ENCODE data around the gene CCL4. TPM values are rescaled to one million over a fixed set of nuclear protein-coding genes. Genes with fewer than 3 reads are reported as not detected.
"Not testable (repeated sequence)": the region's sequence is repeated elsewhere in the genome, so short reads cannot be mapped to it uniquely, and the experiment has no call there.

Gene CCL4
- total RNA-seq, 2 donors from 2014 or later, result 26.1 to 73.9 TPM

- H3K4me1 Mint-ChIP-seq; H3K36me3 Mint-ChIP-seq (ENCODE audit: low read depth); H3K9me3 Mint-ChIP-seq: not testable (repeated sequence)
- peak; percentile 58 for ATAC-seq (replicated peaks)
- Mint-ChIP-seq H3K27me3 (peaks cover 14% of the 10 kb centered on the region), H3K4me3 (peak overlapping the region; percentile 35), H3K27ac (peak overlapping the region; percentile 84)
These were observed 21.8 kb upstream of the CCL4 start for GRCh38 chr17:36081681-36082471.

GRCh38 chr17:36082482-36083120 lies 21.0 kb upstream of the CCL4 start:
- not testable (repeated sequence) for H3K36me3 Mint-ChIP-seq (ENCODE audit: low read depth); H3K4me1 Mint-ChIP-seq; H3K27me3 Mint-ChIP-seq; H3K9me3 Mint-ChIP-seq
- H3K4me3 Mint-ChIP-seq, result peak overlapping the region; percentile 35
- peak; percentile 87 for ATAC-seq (replicated peaks)
- peak overlapping the region; percentile 84 for H3K27ac Mint-ChIP-seq

- H3K4me1 Mint-ChIP-seq; H3K9me3 Mint-ChIP-seq; H3K27me3 Mint-ChIP-seq; ATAC-seq (replicated peaks); H3K36me3 Mint-ChIP-seq (ENCODE audit: low read depth); H3K4me3 Mint-ChIP-seq; H3K27ac Mint-ChIP-seq: not testable (repeated sequence)
These were observed 19.9 kb upstream of the CCL4 start for GRCh38 chr17:36083691-36084090.

GRCh38 chr17:36085765-36086164 lies 17.9 kb upstream of the CCL4 start:
- H3K27ac Mint-ChIP-seq, result no peak overlapping the region
- peaks cover 16% of the 10 kb centered on the region for H3K4me1 Mint-ChIP-seq
- peaks cover 12% of the 10 kb centered on the region for H3K27me3 Mint-ChIP-seq
- H3K36me3 Mint-ChIP-seq (ENCODE audit: low read depth), result no peaks in the 10 kb centered on the region
- no peak overlapping the region for H3K4me3 Mint-ChIP-seq
- H3K9me3 Mint-ChIP-seq, result no peaks in the 10 kb centered on the region
- ATAC-seq (replicated peaks), result no peak

- Mint-ChIP-seq H3K36me3 (ENCODE audit: low read depth) (no peaks in the 10 kb centered on the region), H3K4me3 (no peak overlapping the region), H3K9me3 (no peaks in the 10 kb centered on the region), H3K4me1 (peaks cover 21% of the 10 kb centered on the region), H3K27me3 (peaks cover 13% of the 10 kb centered on the region), H3K27ac (no peak overlapping the region)
- no peak for ATAC-seq (replicated peaks)
These were observed 16.8 kb upstream of the CCL4 start for GRCh38 chr17:36086791-36087190.

- H3K27ac Mint-ChIP-seq; ATAC-seq (replicated peaks); H3K9me3 Mint-ChIP-seq; H3K4me3 Mint-ChIP-seq; H3K36me3 Mint-ChIP-seq (ENCODE audit: low read depth): not testable (repeated sequence)
- peaks cover 17% of the 10 kb centered on the region for H3K4me1 Mint-ChIP-seq
- peaks cover 13% of the 10 kb centered on the region for H3K27me3 Mint-ChIP-seq
These were observed 16.2 kb upstream of the CCL4 start for GRCh38 chr17:36087471-36087870.

GRCh38 chr17:36087897-36088572 lies 15.6 kb upstream of the CCL4 start:
- peaks cover 13% of the 10 kb centered on the region for H3K27me3 Mint-ChIP-seq

GRCh38 chr17:36088670-36089338 lies 14.8 kb upstream of the CCL4 start:
- Mint-ChIP-seq H3K27me3 (peaks cover 18% of the 10 kb centered on the region), H3K27ac (peak overlapping the region; percentile 90), H3K9me3 (no peaks in the 10 kb centered on the region), H3K4me3 (peak overlapping the region; percentile 63), H3K4me1 (peaks cover 15% of the 10 kb centered on the region), H3K36me3 (ENCODE audit: low read depth) (no peaks in the 10 kb centered on the region)
- no peak for ATAC-seq (replicated peaks)

More at GRCh38 chr17:36087897-36088572, 15.6 kb upstream of the CCL4 start:
- not testable (repeated sequence) for H3K36me3 Mint-ChIP-seq (ENCODE audit: low read depth); H3K9me3 Mint-ChIP-seq; ATAC-seq (replicated peaks)
- Mint-ChIP-seq H3K4me1 (peaks cover 15% of the 10 kb centered on the region), H3K27ac (peak overlapping the region; percentile 50), H3K4me3 (peak overlapping the region; percentile 63)

- ATAC-seq (replicated peaks), result no peak
- Mint-ChIP-seq H3K36me3 (ENCODE audit: low read depth) (no peaks in the 10 kb centered on the region), H3K4me1 (peaks cover 15% of the 10 kb centered on the region), H3K9me3 (no peaks in the 10 kb centered on the region), H3K27ac (peak overlapping the region; percentile 90), H3K27me3 (peaks cover 22% of the 10 kb centered on the region), H3K4me3 (peak overlapping the region; percentile 63)
These were observed 14.2 kb upstream of the CCL4 start for GRCh38 chr17:36089339-36089865.

GRCh38 chr17:36089888-36090836 lies 13.5 kb upstream of the CCL4 start, which contains the start of gene CCL3:
Gene CCL3, minus strand, starts transcription at chr17:36090143. Its CDS starts 85 bp downstream, at chr17:36090058.
- peaks cover 26% of the 10 kb centered on the region for H3K27me3 Mint-ChIP-seq
- H3K27ac Mint-ChIP-seq, result peak within 1 kb of the TSS; percentile 90
- no peaks in the 10 kb centered on the region for H3K9me3 Mint-ChIP-seq
- peak; percentile 84 for ATAC-seq (replicated peaks)
- peaks cover 15% of the 10 kb centered on the region for H3K4me1 Mint-ChIP-seq
- no peaks in the 10 kb centered on the region for H3K36me3 Mint-ChIP-seq (ENCODE audit: low read depth)
- peak within 1 kb of the TSS; percentile 63 for H3K4me3 Mint-ChIP-seq

GRCh38 chr17:36092230-36092629 lies 11.4 kb upstream of the CCL4 start:
- Mint-ChIP-seq H3K27me3 (peaks cover 32% of the 10 kb centered on the region), H3K4me1 (peaks cover 15% of the 10 kb centered on the region), H3K27ac (no peak overlapping the region), H3K9me3 (no peaks in the 10 kb centered on the region), H3K36me3 (ENCODE audit: low read depth) (no peaks in the 10 kb centered on the region), H3K4me3 (no peak overlapping the region)
- ATAC-seq (replicated peaks), result peak; percentile 50

GRCh38 chr17:36092715-36093114 lies 10.9 kb upstream of the CCL4 start:
- not testable (repeated sequence) for H3K36me3 Mint-ChIP-seq (ENCODE audit: low read depth); H3K4me3 Mint-ChIP-seq; H3K27ac Mint-ChIP-seq; ATAC-seq (replicated peaks); H3K9me3 Mint-ChIP-seq
- peaks cover 32% of the 10 kb centered on the region for H3K27me3 Mint-ChIP-seq
- peaks cover 15% of the 10 kb centered on the region for H3K4me1 Mint-ChIP-seq

GRCh38 chr17:36094232-36094631 lies 9.4 kb upstream of the CCL4 start:
- Mint-ChIP-seq H3K4me1 (peaks cover 15% of the 10 kb centered on the region), H3K4me3 (no peak overlapping the region), H3K9me3 (no peaks in the 10 kb centered on the region), H3K36me3 (ENCODE audit: low read depth) (no peaks in the 10 kb centered on the region), H3K27me3 (peaks cover 24% of the 10 kb centered on the region), H3K27ac (peak overlapping the region; percentile 63)
- no peak for ATAC-seq (replicated peaks)
